Muscle of back (tissue), 11 donors: Measurements from ENCODE around the gene NFE2L2. TPM values are rescaled to one million over a fixed set of nuclear protein-coding genes. Genes with fewer than 3 reads are reported as not detected.
"Not testable (repeated sequence)": the region's sequence is repeated elsewhere in the genome, so short reads cannot be mapped to it uniquely, and the experiment has no call there.

Experiments used
- DNase-seq, 3 donors: peaks; one replicate each; pipeline versions ENCODE4 v3.0.0 to v3.0.0-alpha.2; 2013
- polyA plus RNA-seq, 10 donors: library from polyadenylated mRNA; unstranded; fragments of 120-200 nt; gene quantifications; one replicate each; pipeline ENCODE4 v1.2.1, GENCODE V29; 2013; ENCODE audit not compliant: insufficient read length in 10 of 10

Gene NFE2L2
- polyA plus RNA-seq, 10 donors, result 49.5 to 73.1 (median 61.7) TPM

DNA sequence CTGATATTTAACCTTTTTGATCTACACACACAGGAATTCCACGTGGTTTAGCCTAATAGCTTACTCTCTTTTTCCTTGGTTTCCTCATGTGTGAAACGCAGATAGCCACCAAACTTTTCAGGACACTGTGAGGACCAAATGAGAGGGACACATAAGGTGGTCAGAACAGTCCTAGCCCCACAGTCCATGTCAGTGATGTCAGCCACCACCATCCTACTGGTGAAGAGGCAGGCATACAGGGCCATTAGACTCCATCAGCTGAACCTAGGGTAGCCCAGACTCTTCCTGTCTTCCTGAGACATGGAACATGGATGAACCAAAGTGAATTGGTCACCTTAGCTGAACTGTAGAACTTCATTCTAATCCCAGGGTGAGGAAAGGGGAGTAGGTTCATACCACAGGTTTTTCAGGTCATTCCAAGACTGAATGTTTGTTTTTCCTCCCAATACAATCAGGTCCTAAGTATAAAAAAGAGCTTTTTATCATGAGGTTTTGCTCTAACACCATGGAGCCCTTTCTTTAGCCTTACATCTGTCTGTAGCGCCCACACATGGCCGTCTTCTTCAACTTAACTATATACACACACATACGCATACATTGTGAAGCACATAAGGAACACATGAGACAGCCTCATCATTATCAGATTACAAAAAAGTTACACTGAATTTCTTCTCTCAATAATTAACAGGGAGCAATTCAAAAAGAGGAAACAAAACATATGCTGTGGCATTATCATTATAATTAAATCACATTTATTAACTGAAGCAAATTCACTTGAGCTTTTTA lies 18.5 kb upstream of the NFE2L2 start:
- no peak for DNase-seq

DNA sequence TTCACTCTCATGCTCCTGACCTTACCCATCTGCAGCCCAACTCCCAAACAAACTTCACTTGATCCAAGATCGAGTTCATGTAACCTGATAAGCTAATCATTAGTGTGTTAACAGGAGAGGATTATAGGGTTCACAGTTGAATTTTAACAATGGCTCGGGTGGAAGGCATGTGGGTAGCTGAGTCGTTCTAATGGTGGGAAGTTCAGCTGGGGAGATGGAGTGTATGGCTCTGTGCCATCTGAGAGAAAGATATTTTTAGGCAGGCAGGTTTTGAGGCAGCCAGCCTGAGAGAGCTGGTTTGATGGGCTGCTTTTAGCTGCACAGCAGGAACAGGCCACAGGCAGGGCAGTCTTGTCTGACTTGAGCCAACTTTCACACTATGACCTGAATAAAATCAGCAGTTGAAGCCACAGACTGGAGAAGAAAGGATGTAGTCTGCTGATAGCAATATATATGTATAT lies 17.7 kb upstream of the NFE2L2 start:
- peak in 1 of 3 donors; percentile 8 for DNase-seq

DNA sequence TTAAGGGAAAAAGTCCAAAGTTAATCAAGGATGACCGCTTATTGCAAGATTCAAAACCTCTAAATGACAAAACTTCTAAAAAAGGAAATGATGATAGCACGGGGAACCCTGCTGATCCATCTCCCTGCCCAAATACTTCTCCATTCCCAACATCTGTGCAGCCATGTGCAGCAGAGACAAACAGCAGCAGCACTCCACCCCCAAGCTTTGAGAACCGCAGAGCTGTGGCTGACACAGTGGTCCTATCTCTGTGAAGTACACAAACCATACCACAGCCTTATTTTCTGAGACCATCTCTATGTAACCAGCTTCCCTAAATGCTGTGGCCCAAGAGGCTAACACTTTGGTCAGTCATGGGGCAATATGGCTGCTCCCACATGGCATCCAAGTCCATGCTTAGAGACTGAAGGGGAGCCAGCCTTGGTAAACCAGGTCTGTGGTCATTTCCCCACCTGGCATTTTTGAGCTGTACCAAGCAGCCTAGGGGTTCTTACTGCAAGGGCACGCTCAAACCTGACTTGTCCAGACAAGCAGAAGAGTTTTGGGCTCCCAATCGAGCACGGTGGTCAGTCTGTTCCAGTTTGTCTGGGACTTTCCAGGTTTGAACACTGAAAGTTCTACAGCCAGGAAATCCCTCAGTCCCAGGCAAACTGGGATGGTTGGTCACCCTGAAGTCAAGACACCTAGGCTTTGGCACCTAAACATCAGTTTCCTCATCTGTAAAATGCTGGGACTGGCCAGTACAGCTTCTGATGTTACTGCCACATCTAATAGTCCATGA lies 17.1 kb upstream of the NFE2L2 start:
- DNase-seq, result peak in 1 of 3 donors; percentile 22

- no peak for DNase-seq
These were observed 15.3 kb upstream of the NFE2L2 start for GRCh38 chr2:177279847-177280246.

GRCh38 chr2:177275743-177276055 lies 11.2 kb upstream of the NFE2L2 start:
- no peak for DNase-seq

- DNase-seq, result no peak
These were observed 10.7 kb upstream of the NFE2L2 start for GRCh38 chr2:177275040-177275742.

DNA sequence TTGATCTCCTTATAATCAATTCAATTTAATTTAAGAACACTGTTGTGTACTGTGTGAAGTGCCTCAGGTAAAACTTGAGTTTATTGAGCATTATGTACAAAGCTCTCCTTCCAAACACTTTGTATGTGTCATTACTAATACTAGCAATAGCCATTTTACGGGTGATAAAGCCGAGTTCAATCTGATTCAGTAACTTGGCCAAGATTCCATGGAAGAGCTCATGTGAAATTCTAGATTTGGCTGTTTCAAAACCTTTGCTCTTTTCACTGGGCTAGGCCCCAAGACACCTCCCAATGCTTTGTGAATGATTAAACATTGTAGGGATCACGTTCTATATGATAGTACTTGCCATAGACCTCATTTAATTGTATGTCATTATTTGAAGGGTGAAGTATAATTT lies 8.9 kb upstream of the NFE2L2 start:
- peak in 1 of 3 donors; percentile 52 for DNase-seq

DNA sequence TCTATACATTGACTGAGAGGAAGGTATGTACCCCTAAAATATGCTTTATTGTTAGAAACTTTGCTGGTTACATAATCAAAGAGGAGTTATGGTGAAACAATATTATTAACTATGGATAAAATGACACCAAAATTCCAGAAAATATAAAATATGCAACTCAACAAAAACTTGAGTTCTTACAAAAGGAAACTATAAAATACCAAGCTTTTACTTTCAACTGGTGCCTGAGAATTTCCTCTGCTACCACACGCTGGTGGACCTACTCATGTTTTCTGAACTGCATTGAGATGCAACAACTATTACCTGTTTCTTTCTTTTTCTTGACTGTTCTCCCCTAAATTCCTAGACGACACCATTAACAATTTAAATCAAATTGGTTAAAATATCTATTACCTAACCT lies 8.2 kb upstream of the NFE2L2 start:
- DNase-seq, result no peak

DNA sequence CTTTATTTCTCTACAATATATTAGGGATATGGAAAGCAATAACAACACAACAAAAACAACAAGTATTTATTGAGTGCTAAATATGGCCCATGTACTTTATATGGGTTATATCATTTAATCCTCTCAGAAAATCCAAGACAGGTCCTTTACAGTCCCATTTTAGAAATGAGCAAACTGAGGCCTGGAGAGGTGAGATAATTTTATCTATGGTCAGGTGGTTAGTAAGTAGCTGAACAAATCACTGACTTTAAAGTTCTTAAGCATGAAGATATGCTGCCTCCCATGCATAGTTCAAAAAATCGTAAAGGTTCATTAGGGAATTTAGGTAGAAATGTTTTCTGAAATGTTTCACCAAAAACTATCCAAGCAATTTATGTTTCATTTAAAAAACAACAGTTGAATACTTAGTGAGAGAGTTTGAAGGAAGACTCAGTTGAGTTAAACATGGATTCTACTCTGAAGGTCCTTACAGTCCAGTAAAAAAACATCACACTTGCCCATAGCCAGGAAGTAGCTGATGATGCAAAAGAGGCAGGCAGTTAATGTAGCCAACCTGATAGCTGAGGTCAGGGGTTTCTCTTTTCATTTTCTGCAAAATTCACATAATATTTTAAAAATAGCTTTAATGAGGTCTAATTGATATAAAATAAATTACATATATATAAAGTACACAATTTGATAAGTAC lies 7.6 kb upstream of the NFE2L2 start:
- no peak for DNase-seq

GRCh38 chr2:177270531-177270930 lies 6.0 kb upstream of the NFE2L2 start:
- no peak for DNase-seq

- DNase-seq, result no peak
These were observed 4.4 kb upstream of the NFE2L2 start for GRCh38 chr2:177268901-177269300.

DNA sequence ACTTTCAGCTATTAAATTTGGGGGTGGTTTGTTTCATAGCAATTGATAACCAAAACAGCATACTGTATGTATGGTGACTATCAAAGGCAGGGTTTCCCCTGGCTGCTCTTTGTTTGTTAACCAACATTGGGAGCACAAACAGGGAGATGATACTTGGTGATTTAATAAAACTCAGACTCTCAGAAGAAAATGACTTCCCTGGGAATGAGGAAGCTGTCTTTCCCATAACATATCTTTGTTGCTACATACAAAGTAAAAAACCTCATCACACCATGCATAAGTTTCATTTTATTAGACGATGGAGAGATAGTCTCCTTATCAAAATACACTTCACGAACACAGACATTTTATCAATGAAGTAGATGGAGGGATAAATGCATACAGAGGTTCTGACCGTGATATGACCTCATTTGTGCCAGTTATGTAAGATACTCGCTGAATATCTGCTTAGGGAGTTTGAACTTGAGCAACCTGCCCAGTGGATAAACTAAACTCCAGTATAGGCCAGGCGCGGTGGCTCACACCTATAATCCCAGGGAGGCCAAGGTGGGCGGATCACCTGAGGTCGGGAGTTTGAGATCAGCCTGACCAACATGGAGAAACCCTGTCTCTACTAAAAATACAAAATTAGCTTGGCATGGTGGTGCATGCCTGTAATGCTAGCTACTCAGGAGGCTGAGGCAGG lies 3.8 kb upstream of the NFE2L2 start:
- no peak for DNase-seq

- DNase-seq, result not testable (repeated sequence)
These were observed 2.4 kb upstream of the NFE2L2 start for GRCh38 chr2:177266955-177267354.

GRCh38 chr2:177265824-177266817 lies 1.6 kb upstream of the NFE2L2 start:
- DNase-seq, result peak in 1 of 3 donors; percentile 42

- DNase-seq, result peak in 2 of 3 donors; percentile 61 to 93
These were observed 276 bp downstream of the NFE2L2 start for GRCh38 chr2:177264209-177264692.

DNA sequence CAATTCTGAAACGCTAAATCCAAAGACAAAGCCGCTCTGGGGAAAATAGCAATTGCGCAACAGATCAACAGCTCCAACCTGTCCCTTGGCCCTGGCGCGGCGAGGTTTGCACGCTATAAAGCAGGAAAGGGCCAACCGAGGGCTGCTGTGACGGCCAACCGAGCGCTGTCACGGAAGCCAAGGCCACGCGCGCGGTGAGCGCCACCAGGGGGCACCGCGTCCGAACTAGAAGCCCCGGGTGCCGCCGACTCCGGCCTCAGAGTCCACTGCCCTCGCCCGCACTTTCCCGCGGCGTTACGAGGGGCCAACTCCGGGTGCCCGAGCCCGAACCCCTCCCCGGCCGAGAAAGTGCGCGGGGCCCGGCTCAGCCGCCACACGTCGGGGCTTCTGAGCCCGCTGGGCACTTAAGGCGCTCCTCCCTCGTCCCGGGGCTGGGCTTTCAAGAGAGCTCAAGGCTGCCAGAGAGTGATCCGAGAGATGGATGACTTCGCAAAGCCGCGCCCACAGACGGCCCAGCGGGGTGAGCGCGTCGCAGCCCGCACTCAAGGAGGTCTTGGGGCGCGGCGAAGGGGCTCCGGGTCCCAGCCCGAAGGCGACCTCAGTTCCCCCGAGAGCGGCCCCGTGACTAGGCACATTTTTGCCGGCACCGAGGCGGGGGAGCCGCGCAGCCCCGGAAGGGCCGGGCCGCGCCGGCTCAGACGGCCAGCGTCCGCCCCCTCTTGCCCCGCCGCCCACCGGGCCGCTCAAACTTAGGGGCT lies 897 bp downstream of the NFE2L2 start:
- peak; percentile 98 to 100 (median 100) for DNase-seq

- DNase-seq, result no peak
These were observed 1.5 kb downstream of the NFE2L2 start for GRCh38 chr2:177262958-177263450.

- DNase-seq, result peak in 1 of 3 donors; percentile 56
These were observed 2.4 kb downstream of the NFE2L2 start for GRCh38 chr2:177262092-177262491.
